Posterior vena cava (tissue), 2 donors: ENCODE measurements around the gene GABBR2. TPM values are rescaled to one million over a fixed set of nuclear protein-coding genes. Genes with fewer than 3 reads are reported as not detected.

Source experiments
- DNase-seq: peaks from one replicate; pipeline ENCODE4 v3.0.0-alpha.2; 2020; ENCODE audit warnings: low spot score
- intact Hi-C, 2 donors: fragments of 100-400 bp; cut with DNase I; formaldehyde crosslinking; loops; one replicate each; pipeline versions ENCODE4 v1.14.1 to v1.14.2; 2022 to 2023
- total RNA-seq, 2 donors: library from RNA; stranded (reverse); fragmentation: NEBNext Ultra II Directional; extraction: Animal tissue kit (Norgen Biotek cat#: 25700); gene quantifications; one replicate each; pipeline ENCODE4 v1.2.1, GENCODE V29; 2021
- donor health status: DM: yes; HTN: yes; CAD: no.
- donor health status: DM: yes; HTN: yes; CAD: no.

GABBR2 gene
- total RNA-seq, 2 donors from 2014 or later = not detected

DNA sequence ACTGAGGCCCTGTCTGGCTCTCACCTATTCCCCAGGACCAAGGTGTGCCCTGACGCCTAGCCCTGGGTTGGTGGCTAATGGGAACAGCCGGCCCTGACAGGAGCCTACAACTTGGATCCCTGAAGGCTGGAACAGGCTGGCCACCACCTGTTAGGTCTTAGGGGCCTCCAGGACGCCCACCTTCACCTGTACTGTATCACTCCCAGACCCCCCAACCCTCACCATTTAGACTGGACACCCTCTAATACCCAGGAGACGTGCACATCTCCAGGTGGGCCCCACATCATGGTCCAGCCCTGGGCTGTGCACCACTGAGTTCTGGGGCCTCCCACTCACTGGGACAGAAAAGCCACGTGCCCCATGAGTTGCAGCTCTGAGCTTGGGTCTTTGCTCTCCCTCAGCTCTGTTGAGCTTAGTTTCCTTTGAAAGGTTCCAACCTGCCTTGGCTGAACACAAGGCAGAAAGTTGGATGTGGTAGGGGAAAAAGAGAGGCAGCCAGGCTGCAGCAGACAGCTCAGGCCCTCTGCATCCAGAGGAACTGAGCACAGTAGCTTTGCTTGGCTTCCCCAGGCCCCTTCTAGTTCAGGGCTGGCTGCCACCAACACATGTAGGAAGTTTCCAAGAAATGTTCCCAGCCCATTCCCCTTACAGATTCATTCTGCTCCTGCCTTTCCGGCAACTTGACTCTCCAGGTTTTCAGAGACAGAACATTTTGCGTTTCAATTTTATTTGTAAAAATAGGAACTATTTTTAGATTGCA, 336.5 kb downstream of the GABBR2 start:
- intact Hi-C loops = loop anchor here in 1 of 2 donors (1.0 kb wide), 1 partner anchor 40 kb away; no protein-coding TSS in a partner anchor
- DNase-seq = no peak

DNA sequence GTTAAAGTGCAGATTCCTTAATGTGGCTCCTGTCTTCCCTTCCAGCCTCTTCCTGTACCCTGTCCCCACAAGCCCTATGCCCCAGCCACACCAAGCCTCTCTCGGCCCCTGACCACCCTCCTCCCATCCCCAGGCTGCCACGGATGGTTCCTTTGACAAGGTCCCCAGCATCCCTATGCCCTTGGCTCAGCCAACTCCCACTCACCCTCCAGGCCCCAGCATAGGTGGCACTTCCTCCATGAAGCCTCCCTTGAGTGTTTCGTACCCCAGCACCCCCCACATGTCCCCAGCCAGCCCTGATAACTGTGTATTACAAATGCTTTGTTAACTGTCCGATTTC, 337.8 kb downstream of the GABBR2 start:
- DNase-seq = no peak
- intact Hi-C loops = no loop called here

DNA sequence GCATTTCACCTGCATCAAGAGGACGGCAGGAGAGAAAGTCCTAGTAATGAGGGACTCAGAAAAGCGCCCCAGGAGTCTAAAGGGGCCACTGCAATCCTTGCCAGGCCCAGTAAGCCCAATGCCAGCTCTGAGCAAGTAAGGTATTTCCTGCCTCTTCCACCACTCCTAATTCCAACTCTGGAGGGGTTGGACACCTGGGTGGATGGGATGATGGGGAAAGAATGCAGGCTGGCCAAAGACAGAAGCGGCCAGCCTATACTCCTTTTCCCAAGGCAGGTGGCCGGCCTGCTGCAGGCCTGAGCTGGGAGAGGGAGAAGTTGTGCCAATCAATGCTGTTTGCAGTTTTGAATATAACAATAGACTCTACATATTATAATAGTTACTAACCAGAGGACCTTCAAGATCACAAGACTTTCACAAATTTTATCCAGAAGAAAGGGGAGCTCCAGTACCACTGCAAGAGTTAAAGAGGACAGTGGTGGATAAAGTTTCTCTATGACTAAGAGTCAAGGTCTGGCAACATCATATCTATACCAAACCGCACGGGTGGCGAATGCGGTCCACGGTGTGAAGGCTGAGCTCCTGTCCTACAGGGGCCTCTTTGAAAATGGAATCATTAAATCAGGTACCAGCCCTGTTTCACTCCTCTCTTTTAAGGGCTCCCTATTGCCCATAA, 338.3 kb downstream of the GABBR2 start:
- intact Hi-C loops = no loop called here
- no peak for DNase-seq

DNA sequence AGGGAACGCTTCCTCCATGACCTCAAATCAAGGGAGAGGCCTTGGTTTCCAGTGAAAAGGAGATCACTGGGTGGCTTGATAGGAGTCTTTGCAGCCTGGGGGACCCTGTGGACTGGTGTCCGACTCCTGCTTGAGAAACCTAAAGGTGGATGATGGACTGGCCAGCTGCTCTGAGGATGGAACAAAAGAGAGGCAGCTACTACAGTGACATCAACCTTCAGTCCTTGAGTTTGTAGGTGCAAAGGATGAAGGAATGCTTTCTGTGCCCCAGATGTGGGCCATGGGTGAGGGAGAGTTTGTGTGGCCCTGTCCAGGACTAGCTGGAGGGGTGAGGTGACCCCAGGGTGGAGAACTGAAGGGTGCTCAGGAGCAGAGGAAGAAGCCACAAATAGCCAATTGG, 338.8 kb downstream of the GABBR2 start:
- intact Hi-C loops = no loop called here
- no peak for DNase-seq

DNA sequence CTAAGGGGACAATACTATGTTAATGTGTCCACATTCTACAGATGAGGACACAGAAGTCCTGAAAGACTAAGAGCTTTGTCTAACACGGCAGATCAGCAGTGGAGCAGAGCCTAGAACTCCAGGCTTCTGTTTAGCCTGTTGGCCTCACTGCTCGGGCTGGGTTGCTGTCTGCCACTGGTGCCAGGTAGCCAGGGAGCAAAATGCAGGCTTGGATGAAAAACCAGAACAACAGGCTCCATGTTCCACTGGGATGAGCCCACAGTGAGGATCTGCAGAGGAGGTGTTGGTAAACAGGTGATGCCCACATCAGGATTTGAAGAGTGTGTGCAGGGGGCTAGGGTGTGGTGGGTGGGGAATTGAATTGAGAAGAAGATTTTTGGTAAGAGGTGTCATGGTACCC, 339.3 kb downstream of the GABBR2 start:
- intact Hi-C loops = no loop called here
- no peak for DNase-seq

DNA sequence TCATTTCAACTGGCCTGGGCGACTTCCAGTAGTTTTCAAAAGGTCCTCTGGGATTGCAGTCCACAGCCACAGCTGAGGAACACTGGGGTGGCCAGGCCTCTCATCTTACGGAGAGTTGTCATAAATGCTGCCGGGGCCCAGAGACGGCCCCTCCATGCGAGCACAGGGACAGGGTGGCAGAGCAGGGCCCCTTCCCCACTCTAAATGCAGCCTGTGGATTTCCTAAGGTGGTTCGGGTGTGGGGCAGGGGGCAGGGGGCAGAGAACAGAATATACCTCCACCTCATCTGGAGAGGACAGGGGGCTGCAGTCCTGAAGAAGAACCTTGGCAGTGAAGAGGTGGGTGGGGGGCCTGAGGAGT, 339.7 kb downstream of the GABBR2 start:
- no peak for DNase-seq
- intact Hi-C loops = no loop called here

DNA sequence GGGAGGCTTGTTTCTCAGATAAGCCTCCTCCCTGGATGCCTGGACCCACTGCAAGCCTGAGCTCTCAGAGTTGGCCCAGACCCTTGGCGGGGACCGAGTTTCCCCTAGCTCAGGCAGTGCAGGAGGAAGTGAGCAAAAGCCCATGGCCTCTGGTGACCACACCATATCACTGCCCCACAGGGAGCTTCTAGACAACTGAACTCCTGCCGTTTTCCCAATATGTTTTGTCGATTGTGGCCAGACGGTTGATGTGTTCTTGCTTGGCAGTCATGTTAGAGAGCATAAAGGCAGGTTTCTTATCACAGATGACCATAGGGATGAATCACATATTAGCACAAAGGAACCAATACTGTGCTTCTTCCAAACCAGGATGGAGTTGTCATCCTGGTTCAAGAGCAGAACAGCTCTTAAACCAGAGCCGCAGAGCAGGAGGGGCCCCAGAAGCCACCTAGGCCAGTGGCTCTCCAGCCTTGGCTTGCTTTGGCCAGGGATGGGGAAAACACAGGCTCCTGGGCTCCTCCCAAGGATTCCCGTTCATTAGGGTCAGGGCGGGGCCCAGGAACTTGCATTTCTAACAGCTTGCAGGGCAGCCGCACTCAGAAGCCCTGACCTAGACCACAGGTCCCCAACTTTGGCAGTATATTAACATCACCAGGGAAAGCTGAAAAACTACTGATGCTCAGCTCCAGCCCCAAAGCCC, 340.2 kb downstream of the GABBR2 start:
- no peak for DNase-seq
- intact Hi-C loops = no loop called here

DNA sequence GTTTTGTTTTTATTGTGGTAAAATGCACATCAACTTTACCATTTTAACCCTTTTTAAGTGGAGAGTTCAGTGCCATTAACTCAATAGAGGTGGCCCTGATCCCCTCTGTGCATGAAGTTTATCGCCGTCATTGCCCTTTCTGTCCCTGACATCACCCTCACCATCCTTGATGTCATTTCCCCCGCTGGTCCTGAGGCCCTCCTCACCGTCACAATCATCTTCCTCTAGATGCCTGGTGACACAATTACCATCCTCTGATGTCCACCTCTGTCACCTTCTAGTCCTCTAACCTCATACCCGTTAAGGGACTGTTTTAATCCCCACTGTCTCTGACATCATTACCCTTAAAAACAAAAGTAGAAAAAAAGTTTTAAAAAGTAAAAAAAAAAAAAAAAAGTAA, 340.8 kb downstream of the GABBR2 start:
- intact Hi-C loops = no loop called here

DNA sequence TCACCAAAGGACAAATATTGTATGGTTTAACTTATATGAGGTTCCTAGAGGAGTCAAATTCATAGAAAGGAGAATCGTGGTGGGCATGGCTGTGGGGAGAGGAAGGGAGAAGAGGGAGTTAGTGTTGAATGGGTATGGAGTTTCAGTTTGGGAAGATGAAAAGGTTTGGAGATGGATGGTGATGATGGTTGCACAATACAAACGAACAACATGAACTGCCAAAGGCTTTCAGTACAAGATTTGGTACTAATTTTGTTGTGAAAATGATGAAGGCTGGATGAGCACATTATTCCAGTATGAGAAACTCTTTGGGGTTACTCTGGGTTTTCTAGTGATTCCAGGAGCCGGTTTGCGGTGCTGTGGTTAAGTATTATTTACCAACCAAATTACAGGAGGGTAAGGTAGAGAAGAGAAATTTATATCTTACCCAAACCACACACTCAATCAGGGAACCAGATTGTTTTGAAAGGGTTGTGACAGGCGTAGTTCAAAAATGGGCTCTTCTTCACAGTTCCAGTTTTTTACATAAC, 341.3 kb downstream of the GABBR2 start:
- intact Hi-C loops = no loop called here
- DNase-seq = no peak

More for the DNA sequence above, 340.8 kb downstream of the GABBR2 start:
- DNase-seq = no peak

DNA sequence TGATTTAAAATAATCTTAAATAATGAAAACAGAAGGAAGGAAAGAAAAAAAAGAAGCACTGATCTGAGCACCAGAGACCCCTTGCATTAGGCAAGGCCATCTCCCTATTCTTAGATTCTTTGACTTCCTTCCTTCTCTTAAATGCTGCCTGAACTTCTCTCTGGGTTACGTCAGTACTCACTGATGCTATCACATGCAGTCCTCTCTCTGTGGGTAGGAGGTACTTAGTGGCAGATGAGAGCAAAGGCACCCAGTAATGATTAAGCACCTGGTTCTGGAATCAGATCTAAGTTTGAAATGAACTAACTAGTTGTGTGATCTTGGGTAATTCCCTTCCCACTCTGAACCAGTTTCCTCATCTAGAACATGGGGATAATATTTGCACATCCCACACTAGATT, 343.0 kb downstream of the GABBR2 start:
- intact Hi-C loops = no loop called here
- DNase-seq = no peak

DNA sequence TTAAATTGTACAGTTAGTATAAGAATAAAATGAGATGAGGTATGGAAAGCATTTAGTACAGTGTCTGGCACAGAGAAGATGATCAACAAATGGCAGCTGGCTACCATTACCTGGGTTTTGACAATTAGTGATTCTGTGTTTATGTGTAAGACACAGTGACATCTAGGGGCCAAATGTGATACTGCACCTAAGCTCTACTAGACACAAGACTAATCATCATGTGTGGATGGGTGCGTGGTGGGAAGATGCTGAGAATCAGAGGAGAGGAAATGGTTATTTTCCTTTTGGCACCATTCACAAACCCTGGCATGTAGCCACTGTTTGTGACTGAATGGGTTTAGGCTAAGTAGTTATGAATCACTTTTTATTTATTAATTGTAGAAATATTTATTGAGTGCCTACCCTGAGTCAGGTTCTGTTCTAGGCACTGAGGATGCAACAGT, 343.5 kb downstream of the GABBR2 start:
- intact Hi-C loops = no loop called here
- DNase-seq = no peak

DNA sequence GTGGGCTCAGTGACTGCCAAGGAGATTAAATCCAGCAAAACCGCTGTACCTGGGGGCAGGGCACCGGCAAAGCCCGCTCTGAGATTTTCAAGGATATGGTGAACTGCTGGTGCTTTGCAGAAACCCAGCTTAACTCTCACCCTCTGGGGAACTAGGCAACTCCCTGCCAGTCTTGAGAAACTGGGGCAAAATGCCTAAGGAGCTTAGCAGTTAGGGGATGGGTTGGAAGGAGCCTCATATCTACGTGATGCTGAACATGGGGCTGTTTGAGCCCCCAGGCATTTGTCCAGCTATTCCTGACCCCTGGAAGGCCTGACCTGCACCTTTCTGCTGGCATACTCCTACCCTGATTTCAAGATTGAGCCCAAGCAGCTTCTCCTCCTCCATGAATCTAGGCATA, 344.6 kb downstream of the GABBR2 start:
- no peak for DNase-seq
- intact Hi-C loops = no loop called here

DNA sequence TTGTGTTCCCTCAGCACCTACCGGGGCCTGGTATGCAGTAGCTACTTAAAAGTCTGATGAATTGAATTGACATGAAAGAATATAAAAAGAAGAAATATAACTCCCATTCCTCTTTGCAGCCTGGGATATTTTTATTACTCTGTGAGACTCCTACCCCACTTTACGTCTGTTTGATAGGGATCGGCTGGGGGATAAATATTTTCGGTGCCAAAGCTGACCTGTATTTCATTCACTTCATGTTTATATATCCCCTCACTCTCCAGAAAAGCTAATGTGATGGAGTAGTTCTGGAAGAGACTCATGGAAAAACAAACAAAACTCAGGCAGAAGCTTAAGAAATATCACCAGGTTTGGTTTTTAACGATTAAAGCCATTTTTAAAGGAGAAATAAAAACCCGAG, 345.1 kb downstream of the GABBR2 start:
- intact Hi-C loops = no loop called here
- DNase-seq = no peak

DNA sequence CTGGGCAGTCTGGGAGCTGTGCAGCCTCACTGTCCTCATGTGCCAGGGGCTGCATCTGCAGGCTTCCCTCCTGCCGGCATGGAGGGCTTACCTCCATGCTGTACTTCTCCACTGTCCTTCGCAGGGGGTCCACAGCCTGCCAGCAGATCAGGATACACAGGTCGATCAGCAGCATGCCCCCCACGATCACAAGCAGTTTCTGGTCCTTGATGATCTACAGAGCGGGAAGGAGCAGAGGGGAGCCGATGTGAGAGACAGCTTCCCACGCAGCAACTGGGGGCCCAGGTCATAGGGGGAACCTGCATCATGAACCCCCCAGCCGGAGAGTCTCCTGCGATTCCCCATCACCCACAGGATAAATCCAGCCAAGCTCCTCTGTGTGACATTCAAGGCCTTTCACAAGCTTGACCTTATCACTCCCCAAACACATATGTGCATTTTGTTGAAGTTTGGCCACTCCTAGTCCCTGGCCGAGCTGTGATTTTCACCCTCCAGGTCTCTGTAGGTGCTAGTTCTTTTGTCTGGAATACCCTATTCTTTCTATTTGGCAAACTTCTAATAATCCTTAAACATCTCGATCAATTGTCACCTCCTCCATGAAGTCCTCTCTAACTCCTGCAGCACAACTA, 346.0 kb downstream of the GABBR2 start:
- no peak for DNase-seq
- intact Hi-C loops = no loop called here

DNA sequence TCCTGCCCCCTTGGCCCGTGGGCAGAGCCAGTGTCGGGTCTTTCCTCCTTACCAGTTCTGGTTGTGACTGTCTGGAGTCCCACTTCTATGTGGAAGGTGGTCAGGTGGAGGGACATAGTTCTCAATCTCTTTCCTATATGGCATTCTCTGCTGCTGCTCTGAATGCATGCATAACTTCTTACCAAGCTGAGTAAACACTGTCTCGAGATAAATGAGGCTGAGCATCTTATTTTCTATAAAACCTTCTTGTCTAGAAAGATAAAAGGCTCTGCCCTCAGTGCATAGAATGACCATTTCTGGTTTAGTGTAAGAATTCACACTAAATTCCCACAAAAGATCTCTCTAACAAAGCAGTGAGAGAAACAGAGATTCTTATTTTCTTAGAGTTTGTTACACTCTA, 347.1 kb downstream of the GABBR2 start:
- intact Hi-C loops = no loop called here

DNA sequence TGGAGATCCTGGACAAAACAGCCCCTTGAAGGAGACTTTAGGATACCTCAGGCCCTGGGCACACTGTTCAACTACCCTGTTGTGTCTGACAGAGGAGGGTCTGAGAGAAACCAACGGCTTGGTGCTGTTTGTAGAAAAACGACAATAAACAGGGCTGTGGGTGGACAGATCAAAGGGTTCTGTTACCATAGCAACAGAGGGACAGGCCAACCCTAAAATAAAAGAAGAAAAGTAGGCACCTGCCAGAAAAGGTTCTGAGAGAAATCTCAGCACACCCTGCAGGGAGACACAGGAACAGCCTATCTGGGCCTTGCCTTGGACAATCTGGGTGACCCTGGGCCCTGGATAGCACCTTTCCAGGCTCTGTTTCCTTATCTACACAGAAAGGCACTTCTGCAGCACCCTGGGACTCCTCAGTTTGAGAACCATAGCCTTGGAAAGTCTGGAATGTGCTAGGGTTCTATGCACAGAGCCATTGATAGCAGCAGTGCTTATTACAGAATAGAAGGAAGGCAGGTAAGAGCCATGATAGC, 348.5 kb downstream of the GABBR2 start:
- intact Hi-C loops = no loop called here
- DNase-seq = no peak

More for the DNA sequence above, 347.1 kb downstream of the GABBR2 start:
- no peak for DNase-seq

DNA sequence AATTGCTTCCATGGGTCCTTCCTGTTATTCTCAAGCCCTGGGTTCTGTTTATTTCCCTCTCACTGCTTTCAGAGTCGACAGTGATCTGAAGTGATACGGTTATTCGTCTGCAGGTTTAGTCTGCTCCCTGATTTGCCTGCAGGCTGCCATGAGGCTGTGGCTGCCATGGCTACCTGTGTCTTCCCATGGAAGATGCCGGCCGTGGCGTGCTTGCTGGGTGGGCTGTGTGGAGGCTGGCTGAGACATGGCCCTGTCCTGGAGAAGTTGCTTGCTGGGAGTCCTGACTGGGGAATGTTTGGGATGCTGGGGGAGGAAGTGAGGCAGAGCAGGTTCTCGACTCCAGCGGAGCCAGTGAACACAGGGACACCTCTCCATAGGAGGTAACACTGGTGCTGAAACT, 349.2 kb downstream of the GABBR2 start:
- intact Hi-C loops = loop anchor here in 1 of 2 donors (5.0 kb wide), 1 partner anchor 402 kb away; no protein-coding TSS in a partner anchor
- DNase-seq = no peak

DNA sequence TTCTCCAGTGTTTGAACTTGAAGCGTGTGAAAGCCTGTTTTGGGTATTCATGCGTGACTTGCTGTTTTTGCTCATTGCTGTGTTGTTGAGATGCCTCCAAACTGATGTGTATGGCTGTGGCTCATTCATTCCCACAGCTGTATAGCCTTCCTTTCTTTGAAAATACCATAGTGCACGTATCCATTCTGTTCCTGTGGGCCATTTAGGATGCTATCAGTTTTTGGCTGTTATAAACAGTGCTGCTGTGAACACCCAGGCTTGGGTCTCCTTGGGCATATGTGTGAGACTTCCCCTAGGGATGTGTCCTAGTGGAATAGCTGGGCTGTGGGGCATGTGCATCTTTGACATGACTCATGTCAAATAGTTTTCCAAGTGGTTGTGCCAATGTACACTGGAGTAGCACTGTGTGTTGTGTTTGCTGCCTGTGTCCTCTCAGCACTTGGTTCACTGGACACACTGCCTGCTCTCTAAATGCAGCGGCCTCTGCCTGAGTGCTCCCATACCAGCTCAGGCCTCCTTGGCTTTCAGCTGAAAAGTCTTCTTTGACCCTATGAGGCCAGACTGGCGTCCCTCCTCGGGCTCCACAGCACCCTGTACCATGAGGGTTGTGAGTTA, 350.7 kb downstream of the GABBR2 start:
- intact Hi-C loops = loop anchor here in 1 of 2 donors (5.0 kb wide), 1 partner anchor 401 kb away; no protein-coding TSS in a partner anchor
- no peak for DNase-seq
